HG03354 (cell line): ENCODE data around the gene RHOJ.
"Not testable (repeated sequence)": the region's sequence is repeated elsewhere in the genome, so short reads cannot be mapped to it uniquely, and the experiment has no call there.

Experiments used
- ATAC-seq: cut with Tn5 transposase; IDR thresholded peaks from one replicate; pipeline ENCODE4 v1.9.1; 2021; ENCODE audit warnings: mild to moderate bottlenecking; ENCODE audit not compliant: unreplicated experiment, poor library complexity, severe bottlenecking

Gene RHOJ

DNA sequence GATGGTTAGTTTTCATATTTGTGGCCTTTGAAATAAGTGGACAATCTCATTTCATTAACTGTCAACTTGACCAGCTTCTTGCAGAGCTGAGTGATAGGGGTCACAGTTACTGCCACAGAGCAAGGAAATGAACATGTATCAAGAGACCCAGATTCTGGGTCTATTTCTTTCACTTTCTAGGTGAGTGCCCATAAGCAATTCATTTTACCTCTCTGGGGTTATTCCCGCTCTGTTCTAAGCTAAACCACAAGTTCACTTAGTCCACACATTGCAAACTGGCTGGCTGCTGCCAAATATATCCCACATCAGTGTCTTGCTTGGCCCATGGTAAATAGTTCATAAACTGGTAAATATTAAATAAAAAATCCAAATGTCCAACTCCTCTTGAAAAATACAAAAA lies 84.6 kb downstream of the RHOJ start:
- ATAC-seq: no peak

DNA sequence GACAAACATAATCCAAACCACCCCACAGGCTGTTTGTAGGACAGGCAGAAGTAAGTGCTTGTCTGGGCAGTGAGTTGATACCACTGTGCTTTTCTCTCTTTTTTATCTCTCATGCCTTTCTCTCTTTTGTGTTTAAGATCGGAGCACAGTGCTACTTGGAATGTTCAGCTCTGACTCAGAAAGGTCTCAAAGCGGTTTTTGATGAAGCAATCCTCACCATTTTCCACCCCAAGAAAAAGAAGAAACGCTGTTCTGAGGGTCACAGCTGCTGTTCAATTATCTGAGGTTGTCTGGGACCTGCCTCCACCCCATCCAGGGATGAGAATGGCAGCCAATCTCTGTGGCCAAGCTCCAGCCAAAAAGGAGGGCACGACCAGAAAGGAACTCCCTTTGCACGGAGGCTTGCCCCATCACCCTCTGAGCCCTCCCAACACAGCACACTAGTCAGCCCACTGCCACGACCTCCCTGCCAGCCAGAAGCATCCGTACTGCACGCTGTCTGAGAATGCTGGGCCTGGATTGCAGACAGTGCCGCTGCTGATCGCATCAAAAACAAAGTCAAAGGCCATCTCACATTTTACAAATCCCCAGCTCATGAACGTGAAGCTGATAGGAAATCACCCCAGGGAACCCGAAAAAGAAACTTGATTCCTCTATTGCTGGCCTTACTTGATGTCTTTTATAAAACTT lies 86.6 kb downstream of the RHOJ start:
- ATAC-seq: no peak

- ATAC-seq: no peak
Measured at GRCh38 chr14:63292805-63293204, 88.6 kb downstream of the RHOJ start.

- no peak for ATAC-seq
Measured at GRCh38 chr14:63295231-63295685, 91.0 kb downstream of the RHOJ start.

DNA sequence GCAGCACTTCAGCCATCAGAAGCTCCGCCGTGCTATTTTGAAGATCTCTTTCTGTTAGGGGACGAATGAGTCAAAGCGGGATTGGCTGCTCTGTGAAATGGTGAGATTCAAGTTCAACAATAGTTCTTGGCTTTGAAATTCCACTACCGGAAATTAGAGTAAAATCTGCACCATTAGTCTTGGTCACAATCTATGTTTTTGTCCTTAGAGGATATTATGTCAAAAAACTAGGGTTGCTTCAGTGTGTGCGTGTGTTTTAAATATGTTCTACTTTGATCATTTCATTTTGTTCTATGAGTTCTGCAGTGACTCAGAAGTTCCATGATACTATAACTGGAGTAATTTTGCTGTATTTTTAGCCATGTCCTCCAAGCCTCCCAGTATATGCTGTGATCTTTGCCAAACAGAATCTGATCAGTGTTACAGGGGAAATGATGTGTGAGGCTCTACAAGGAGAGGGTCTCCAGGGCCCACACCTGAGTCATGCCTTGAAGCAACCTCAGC lies 91.9 kb downstream of the RHOJ start:
- no peak for ATAC-seq

GRCh38 chr14:63297372-63298063 lies 93.3 kb downstream of the RHOJ start:
- no peak for ATAC-seq

DNA sequence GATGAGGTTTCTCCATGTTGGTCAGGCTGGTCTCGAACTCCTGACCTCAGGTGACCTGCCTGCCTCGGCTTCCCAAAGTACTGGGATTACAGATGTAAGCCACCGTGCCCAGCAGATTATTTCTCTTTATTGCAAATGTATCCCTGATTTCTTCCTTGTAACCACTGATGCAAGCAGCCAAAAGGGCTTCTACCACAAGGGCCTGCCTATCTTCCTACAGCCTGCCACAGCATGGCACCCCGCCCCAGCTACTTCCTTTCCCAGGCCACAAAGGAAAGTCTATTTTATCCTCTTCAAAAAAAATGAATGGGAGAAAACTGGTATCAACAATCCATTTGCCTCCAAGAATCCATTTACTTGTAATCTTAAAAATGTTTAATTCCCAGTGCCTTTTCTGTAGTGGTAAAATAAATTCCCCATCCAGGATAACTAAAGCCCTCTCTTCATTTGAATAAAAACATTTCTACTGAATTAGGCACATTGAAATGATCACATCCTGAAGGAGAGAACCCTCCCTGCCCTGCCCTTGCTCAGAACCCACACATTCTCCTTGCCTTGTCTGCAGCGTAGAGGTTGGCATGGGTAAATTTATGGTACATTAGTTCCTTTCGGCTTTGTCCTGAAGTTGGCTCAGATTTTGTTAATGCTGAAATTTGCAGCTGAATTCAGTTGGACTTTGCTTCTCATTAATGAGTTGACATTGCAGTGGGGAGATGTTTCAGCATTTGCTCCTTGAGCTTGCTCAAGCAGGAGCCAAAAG lies 95.3 kb downstream of the RHOJ start:
- no peak for ATAC-seq

DNA sequence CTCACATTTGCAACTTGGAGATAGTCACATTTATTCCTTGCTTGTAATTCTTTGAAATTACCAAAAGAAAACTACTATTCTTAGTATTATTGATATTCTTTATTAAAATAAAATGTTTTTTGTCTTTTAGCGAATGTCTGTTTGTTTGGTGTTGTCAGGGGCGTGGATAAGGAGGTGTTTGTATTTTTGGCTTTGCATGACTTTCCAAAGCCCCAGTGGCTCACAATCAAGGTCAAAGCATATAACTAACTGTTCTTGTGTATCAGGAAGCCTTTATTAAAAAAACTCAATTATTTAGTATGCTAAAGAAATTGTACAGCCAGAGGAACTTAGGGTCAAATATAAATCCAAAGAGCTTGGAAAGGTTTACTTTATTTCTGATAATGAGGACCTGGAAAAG lies 96.6 kb downstream of the RHOJ start:
- ATAC-seq: no peak

DNA sequence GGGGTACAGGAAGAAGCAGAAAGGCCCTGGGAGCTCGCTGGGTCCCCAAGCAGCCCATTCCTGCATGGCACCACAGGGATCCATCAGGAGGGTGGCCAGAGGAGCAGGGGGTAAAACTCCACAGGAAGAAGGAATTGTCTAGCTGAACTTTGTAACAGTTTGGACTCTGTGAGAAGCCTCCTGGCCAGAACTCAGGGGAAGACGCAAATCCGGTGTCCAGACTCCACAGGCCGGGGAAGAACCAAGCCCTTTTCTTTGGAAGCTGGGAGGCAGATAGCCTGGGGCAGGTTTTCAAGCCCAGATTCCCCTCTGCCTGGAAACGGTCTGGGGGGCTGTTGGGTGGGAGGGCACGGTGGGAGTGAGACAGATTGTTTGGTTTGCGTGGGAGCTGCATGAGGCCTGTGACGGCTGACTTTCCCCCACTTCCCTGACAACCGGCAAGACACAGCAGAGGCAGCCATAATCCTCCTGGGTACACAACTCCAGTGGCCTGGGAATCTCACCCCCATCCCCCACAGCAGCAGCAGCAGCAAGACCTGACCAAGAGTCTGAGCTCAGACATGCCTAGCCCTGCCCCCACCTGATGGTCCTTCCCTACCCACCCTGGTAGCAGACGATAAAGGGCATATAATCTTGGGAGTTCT lies 97.8 kb downstream of the RHOJ start:
- ATAC-seq: no peak

DNA sequence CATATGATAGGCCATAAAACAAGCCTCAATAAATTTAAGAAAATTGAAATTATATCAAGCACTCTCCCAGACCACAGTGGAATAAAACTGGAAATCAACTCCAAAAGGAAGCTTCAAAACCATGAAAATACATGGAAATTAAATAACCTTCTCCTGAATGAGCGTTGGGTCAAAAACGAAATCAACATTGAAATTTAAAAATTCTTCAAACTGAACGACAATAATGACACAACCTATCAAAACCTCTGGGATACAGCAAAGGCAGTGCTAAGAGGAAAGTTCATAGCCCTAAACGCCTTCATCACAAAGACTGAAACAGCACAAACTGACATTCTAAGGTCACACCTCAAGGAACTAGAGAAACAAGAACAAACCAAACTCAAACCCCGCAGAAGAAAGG lies 100.2 kb downstream of the RHOJ start:
- not testable (repeated sequence) for ATAC-seq

GRCh38 chr14:63308723-63309317 lies 104.6 kb downstream of the RHOJ start:
- no peak for ATAC-seq

GRCh38 chr14:63318835-63319234 lies 114.6 kb downstream of the RHOJ start, which contains the start of gene GPHB5:
TSS of gene GPHB5 (minus strand) at chr14:63318935. CDS start at chr14:63317849, 1,086 bp downstream.
- no peak for ATAC-seq

DNA sequence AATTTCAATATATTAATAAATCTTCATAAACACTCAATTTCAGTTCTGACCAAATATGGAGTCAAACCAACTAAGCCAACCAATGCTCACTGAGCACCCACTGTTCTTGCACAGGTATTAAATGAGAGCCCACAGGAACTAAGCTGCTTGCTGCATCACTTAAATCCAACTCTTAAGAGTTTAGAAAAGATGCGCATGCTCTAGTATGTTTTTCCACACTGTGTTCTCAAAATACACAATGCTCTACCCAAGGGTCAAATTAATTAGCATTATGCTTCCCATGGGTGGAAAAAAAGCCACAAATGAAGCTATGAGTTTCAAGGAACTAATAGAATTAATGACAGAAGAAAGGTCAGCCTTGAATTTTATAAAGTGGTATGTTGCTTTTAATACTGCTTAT lies 118.2 kb downstream of the RHOJ start:
- ATAC-seq: no peak

DNA sequence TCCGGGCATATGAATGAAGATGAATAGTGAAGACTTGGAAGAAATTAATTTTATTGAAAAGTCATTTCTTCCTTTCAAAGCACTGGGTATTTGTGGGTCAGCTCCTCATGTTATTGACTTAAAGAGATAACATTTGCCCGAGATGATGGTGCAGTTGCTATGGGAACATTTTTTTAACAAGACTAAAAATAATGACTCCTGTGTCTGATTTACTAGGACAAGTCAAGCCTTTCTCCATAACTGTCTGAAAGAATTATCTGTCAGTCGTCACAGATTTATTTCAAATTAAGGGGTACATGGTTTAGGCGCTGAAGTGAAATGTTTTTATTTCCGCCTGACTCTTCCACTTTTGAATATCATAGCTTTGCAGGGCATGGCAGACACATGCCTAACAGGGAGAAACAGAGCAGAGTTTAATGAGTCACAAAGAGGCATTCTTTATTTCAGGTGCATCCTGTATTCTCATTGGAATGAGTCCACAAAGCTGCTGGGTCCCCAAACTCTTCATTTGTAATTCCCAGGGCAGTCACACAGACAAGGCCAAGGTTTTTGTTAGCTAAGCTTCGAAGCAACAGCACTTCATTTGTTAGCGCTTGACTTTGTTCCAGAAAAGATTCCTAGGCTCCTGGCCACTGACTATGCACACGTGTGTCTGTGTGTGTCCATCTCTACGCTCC lies 118.8 kb downstream of the RHOJ start:
- ATAC-seq: no peak

GRCh38 chr14:63326840-63327239 lies 122.6 kb downstream of the RHOJ start:
- ATAC-seq: no peak

- no peak for ATAC-seq
Measured at GRCh38 chr14:63328787-63329737, 124.8 kb downstream of the RHOJ start.

DNA sequence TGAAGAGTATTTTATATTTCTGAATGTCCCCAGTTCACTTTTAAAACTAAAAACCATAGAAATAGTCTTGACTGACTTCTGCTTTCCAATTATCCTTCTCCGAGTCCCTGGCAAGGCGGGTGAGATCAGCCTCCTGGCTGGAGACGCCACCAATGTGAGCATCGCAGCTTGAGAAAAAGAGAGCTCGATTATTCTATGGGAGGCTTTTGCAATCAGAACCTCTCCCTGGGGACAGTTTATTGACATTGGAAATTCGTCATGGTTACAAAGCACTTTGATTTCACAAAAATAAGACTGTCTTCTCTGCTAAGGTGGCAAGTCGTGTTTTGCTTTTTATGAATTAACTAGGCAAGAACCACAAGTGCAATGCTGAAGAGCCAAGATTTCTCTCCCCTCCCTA lies 138.1 kb downstream of the RHOJ start:
- no peak for ATAC-seq
